ENCODE data around the gene CST9L. TPM values are rescaled to one million over a fixed set of nuclear protein-coding genes. Genes with fewer than 3 reads are reported as not detected.

The CST9L gene
- total and polyA plus RNA-seq, 10 of the 15 experiments (the other 5 are each of a cell fraction or from before 2014, with no cell fraction given), result not detected

GRCh38 chr20:23542801-23543200 lies 25.5 kb downstream of the CST9L start:
- RAD21 ChIA-PET (ENCODE audit: unreplicated experiment), result no interaction called here

GRCh38 chr20:23541776-23542175 lies 26.5 kb downstream of the CST9L start:
- no peak for FAIRE-seq
- no peak overlapping the region for H2AFZ ChIP-seq (ENCODE audit: control insufficient read depth, low read depth, low read length)
- ChIA-PET RAD21 (ENCODE audit: unreplicated experiment) (no interaction called here), CTCF (no interaction called here), POLR2A (no interaction called here), SMC1A (ENCODE audit: uncharacterized antibody, unreplicated experiment) (no interaction called here)
- intact Hi-C loops (cut with micrococcal nuclease; ENCODE audit: unreplicated experiment), result no loop called here
- no peaks in the 10 kb centered on the region for H3K79me2 ChIP-seq (ENCODE audit: control insufficient read depth, insufficient read depth, low read length)
- H4K20me1 ChIP-seq (ENCODE audit: control insufficient read depth, insufficient read depth), result no peaks in the 10 kb centered on the region
- H3K4me2 ChIP-seq (ENCODE audit: control insufficient read depth, insufficient read depth), result no peak overlapping the region
- H3K9ac ChIP-seq (ENCODE audit: control insufficient read depth, insufficient read depth, low read length), result no peak overlapping the region
- no peak overlapping the region for H3K27ac ChIP-seq (ENCODE audit: control insufficient read depth, insufficient read depth)
- BruUV-seq (replicated peaks), result no TSS peak
- peaks cover 0 to 2% of the 10 kb centered on the region in 2 experiments; a peak in 2 of 4 replicates for H3K27me3 ChIP-seq (replicated peaks in 1 of 2; ENCODE audit: control insufficient read depth in 2 of 2, insufficient read depth in 2 of 2, low read length in 1 of 2)
- in situ Hi-C loops (cut with MboI), result no loop called here
- no peaks in the 10 kb centered on the region for H3K9me3 ChIP-seq (replicated peaks; ENCODE audit: control insufficient read depth, insufficient read depth, low read length)
- no peak for ATAC-seq
- 42% methylated on average over 2 of the region's 2 CpGs for WGBS (ENCODE audit: insufficient coverage, insufficient replicate concordance, low lambda C conversion rate, missing lambda C conversion rate)
- H3K36me3 ChIP-seq (ENCODE audit: control insufficient read depth in 2 of 2, insufficient read depth in 2 of 2, low read length in 1 of 2), result no peaks in the 10 kb centered on the region
- DNase-seq (ENCODE audit: low read depth, low spot score), result no peak
- TF ChIP-seq EP300 (IDR thresholded peaks at IDR 0.05; ENCODE audit: borderline replicate concordance in 1 of 2, control insufficient read depth in 1 of 2, low read depth in 2 of 2, low read length in 2 of 2) (no peak), RB1 (IDR thresholded peaks at IDR 0.05; ENCODE audit: borderline replicate concordance) (no peak), ZNF687 (IDR thresholded peaks at IDR 0.05) (no peak), SMARCA5 (IDR thresholded peaks at IDR 0.05) (no peak)
- H3K4me3 ChIP-seq, result no peak overlapping the region
- H3K4me1 ChIP-seq (ENCODE audit: control insufficient read depth, insufficient read depth, low read length), result no peaks in the 10 kb centered on the region

More at GRCh38 chr20:23542801-23543200, 25.5 kb downstream of the CST9L start:
- 32% methylated on average over 5 of the region's 5 CpGs for WGBS (ENCODE audit: insufficient coverage, insufficient replicate concordance, low lambda C conversion rate, missing lambda C conversion rate)
- H3K4me2 ChIP-seq (ENCODE audit: control insufficient read depth, insufficient read depth), result no peak overlapping the region
- ChIA-PET POLR2A (no interaction called here), CTCF (no interaction called here), SMC1A (ENCODE audit: uncharacterized antibody, unreplicated experiment) (no interaction called here)
- ATAC-seq (no peak), FAIRE-seq (no peak), DNase-seq (ENCODE audit: low read depth, low spot score) (no peak)
- H3K36me3 ChIP-seq (ENCODE audit: control insufficient read depth in 2 of 2, insufficient read depth in 2 of 2, low read length in 1 of 2), result no peaks in the 10 kb centered on the region
- H3K79me2 ChIP-seq (ENCODE audit: control insufficient read depth, insufficient read depth, low read length), result no peaks in the 10 kb centered on the region
- H3K4me1 ChIP-seq (ENCODE audit: control insufficient read depth, insufficient read depth, low read length), result no peaks in the 10 kb centered on the region
- H3K27ac ChIP-seq (ENCODE audit: control insufficient read depth, insufficient read depth), result no peak overlapping the region
- no peaks in the 10 kb centered on the region for H4K20me1 ChIP-seq (ENCODE audit: control insufficient read depth, insufficient read depth)
- H3K9me3 ChIP-seq (replicated peaks; ENCODE audit: control insufficient read depth, insufficient read depth, low read length), result no peaks in the 10 kb centered on the region
- in situ Hi-C loops (cut with MboI) (no loop called here), intact Hi-C loops (cut with micrococcal nuclease; ENCODE audit: unreplicated experiment) (no loop called here)
- no peak overlapping the region for H3K9ac ChIP-seq (ENCODE audit: control insufficient read depth, insufficient read depth, low read length)
- no peak overlapping the region for H2AFZ ChIP-seq (ENCODE audit: control insufficient read depth, low read depth, low read length)
- no peak for TF ChIP-seq BCL3 (IDR thresholded peaks at IDR 0.05; ENCODE audit: borderline replicate concordance, insufficient read depth, low read depth, low read length, poor library complexity, severe bottlenecking)
- peaks cover 0 to 2% of the 10 kb centered on the region in 2 experiments; a peak in 2 of 4 replicates for H3K27me3 ChIP-seq (replicated peaks in 1 of 2; ENCODE audit: control insufficient read depth in 2 of 2, insufficient read depth in 2 of 2, low read length in 1 of 2)
- BruUV-seq (replicated peaks), result no TSS peak
- no peak overlapping the region for H3K4me3 ChIP-seq
